Embryonic facial prominence (tissue), 1 donor: Measurements from ENCODE around the gene TNRC18.
"Not testable (repeated sequence)": the region's sequence is repeated elsewhere in the genome, so short reads cannot be mapped to it uniquely, and the experiment has no call there.

Experiments used
- DNase-seq: peaks from one replicate; pipeline ENCODE4 v3.0.0-alpha.2; 2016; ENCODE audit errors: extremely low spot score

TNRC18 gene

GRCh38 chr7:5379546-5379945 is 44.1 kb downstream of the TNRC18 start:
- no peak for DNase-seq

DNA sequence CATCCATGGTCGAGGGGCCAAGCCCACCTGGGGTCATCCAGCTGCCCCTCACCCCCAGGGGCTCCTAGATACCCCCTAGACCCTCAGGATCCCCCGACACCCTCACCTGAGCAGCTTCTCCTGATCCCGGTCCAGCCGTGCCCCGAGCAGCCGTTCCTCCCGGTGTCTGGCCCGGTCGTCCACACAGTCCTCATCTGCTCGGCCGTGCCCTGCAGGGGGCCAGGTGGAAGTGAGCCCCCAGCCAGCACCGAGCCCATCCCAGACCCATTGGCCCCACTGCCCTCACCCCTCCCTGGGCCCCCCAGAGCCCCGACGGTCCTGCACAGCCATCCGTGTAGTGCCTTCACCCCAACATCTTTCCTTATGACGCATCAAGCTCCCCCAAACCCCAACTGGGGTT is 45.8 kb downstream of the TNRC18 start:
- DNase-seq = no peak

- DNase-seq = no peak
Observed at GRCh38 chr7:5377279-5377678, 46.4 kb downstream of the TNRC18 start.

DNA sequence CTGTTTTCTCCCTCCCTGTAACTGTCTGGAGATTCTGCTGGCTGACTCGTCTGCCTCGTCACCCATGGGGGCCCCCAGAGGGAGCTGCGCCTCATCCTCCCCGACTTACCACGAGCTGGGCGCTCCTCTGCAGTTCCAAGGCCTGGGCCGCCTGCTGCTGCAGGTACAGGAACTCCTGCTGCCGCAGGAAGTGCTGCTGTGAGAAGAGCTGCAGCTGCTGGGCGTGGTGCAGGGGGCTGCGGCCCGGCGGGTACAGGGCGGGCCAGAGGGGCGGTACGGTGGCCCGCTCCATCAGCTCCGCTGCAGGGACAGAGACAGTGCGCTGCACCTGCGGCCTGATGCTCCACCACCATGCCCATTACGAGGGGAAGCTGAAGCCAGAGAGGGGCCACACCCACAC is 47.7 kb downstream of the TNRC18 start:
- DNase-seq = no peak

DNA sequence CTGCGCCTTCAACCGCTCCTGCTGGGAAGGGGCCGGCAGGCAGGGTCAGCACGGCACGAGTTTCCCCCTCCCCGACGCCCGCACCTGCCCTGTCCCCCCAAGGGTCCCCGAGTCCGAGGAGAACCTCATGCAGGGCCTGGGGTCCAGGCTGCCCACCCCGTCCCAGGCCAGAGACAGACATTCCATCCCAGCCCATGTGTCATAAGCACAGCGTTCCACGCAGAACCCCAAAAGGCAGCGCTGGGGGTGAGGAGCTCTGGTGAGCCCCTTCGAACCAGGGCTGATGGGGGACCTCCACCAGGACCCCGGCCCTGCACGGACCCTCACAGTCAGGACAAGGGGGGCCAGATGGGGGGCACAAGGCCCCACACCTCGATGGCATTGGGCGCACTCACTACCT is 49.2 kb downstream of the TNRC18 start:
- no peak for DNase-seq

DNA sequence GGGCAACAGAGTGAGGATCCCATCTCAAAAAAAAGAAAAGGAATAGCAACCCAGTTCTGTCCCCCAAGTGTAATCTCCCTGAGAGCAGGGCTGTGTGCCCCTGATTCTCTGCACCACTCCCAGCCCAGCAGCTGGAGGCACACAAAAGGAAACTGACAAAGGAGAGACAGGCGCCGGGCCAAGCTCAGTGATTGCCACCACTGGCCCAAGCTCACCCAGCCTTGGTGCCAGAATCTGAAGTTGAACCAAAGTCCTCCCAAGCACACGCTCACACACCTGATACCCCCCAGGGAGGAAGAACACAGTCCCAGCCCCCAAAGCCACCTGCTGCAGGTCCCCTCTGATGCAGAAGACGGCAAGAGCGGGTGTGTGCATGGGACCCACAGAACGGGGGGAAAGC is 50.3 kb downstream of the TNRC18 start:
- no peak for DNase-seq

DNA sequence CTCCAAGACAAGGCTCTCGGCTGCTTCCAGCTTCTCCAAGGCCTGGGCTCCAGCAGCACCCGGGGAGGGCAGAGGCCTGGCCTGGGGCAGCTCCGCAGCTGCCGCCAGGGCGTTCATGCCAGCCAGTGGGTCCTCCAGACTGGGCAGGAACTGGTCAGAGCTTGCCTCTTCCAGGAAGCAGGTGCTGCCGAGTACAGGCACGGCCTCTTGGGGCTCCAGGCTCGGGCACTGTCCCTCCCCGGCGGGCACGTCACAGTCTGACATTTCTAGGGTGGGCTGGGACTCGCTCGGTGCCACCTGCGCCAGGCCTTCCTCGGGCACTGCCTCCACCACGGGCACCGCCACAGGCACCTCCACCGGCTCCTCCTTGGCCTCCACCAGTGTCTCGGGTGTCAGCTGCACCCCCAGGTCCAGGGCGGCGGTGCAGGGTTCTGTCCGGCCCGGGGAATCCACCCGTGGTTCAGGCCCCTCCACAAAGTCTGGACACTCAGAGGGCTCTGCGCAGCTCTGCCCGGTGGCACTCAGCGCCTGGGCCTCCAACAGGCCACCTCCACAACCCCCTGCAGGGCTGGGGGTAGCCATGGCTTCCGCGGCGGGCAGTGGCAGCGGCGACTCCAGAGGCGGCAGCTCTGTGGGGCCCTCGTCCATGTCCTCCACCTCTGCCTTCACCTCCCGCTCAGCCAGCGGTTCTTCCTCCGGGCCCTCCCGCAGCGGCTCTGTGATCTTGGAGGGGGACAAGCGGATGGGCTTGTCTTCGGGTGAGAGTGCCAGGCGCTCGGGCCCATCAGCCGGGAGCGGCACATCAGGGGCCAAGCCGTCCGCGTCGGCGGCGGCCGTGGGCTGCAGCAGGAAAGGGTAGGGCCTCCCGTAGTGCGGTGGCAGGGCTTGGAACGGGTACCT is 52.9 kb downstream of the TNRC18 start:
- DNase-seq = no peak

GRCh38 chr7:5367661-5368060 is 56.0 kb downstream of the TNRC18 start:
- DNase-seq = no peak

DNA sequence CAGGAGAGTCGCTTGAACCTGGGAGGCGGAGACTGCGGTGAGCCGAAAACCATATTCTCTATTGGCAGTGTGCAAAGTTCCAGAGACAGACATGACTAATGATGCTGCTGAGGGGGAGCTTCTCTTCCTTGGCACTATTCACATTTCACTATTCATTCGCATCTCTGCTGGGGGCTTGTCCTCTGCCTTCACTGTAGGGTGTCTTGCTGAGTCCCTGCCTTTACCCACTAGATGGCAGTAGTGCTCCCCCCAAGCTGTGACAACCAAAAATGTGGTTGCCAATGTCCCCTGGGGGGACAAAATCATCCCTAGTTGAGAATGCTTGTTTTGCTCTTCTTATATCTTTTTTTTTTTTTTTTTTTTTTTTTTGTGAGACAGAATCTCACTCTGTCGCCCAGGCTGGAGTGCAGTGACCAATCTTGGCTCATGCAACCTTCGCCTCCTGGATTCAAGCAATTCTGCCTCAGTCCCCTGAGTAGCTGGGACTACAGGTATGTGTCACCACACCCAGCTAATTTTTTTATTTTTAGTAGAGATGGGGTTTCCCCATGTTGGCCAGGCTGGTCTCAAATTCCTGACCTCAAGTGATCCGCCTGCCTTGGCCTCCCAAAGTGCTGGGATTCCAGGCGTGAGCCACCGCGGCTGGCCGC is 57.5 kb downstream of the TNRC18 start:
- peak; percentile 20 for DNase-seq

- DNase-seq = no peak
Observed at GRCh38 chr7:5363729-5364128, 59.9 kb downstream of the TNRC18 start.

GRCh38 chr7:5362466-5362865 is 61.2 kb downstream of the TNRC18 start:
- no peak for DNase-seq

DNA sequence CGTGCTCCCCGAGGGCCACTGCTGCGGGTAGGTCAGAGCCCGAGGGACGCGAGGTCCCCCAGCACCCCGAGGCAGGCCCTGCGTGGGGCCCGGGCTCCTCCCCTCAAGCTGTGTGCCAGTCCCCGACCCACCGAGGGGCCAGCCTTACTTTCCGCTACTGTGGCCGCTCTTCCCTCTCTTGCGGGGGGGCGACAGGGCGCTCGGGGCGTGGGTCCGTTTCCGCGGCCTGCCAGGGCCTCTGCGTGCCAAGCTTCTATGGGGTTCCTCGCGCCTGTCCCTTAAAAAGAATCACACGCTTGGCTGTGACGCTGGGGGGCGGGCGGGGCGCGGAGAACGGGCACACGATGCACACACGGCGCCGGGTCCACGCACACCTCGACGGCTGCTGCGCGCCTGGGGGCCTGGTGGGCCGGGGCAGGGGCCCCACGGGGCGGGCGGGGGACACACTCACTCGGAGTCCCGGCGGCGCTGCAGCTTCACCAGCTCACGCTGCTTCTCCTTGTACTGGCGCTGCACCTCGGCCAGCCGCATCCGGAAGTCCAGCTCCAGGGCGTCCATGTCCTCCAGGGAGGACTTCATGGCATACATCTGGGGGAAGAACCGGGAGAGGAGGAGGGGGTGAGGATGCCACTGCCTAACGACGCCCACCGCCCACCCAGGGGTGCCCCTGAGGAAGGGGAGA is 62.0 kb downstream of the TNRC18 start:
- DNase-seq = no peak

DNA sequence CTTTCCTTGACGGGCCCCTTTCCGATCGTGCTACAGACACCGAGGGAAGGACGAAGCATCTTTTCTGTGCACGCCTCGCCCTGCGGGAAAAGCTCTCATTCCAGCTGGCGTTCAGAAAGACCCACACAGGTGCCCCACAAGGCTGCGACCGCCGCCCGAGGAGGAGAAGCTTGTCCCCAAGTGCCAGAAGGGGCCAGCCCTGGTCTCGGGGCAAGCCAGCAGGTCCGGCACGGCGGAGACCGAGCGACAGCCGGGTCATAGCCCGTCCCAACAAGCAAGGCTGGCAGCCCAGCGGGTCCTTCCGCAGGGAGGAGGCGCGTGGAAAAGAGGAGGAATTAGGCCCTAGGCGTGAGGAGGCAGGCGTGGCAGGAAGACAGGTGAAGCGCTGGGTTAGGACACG is 62.7 kb downstream of the TNRC18 start:
- DNase-seq = no peak

DNA sequence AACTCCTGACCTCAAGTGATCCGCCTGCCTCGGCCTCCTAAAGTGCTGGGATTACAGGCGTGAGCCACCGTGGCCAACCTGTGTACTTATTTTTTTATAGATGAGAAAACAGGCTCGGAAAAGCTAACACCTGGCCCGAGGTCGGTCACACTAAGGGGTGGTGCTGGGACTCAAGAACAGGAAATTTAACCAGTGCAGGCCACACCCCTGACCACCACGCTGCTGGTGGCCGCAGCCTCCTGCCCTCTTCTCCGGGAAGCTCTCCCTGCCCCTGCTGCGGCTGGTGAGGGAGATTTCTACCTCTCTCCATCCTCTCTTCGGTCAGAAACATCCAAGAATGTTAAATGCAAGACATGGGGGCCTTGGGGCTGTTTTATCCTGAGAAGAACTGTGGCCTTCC is 63.2 kb downstream of the TNRC18 start:
- no peak for DNase-seq

- not testable (repeated sequence) for DNase-seq
Observed at GRCh38 chr7:5360021-5360420, 63.6 kb downstream of the TNRC18 start.

GRCh38 chr7:5359344-5359743 is 64.3 kb downstream of the TNRC18 start:
- DNase-seq = no peak

- no peak for DNase-seq
Observed at GRCh38 chr7:5357951-5358350, 65.7 kb downstream of the TNRC18 start.

- DNase-seq = no peak
Observed at GRCh38 chr7:5356751-5357119, 66.9 kb downstream of the TNRC18 start.

DNA sequence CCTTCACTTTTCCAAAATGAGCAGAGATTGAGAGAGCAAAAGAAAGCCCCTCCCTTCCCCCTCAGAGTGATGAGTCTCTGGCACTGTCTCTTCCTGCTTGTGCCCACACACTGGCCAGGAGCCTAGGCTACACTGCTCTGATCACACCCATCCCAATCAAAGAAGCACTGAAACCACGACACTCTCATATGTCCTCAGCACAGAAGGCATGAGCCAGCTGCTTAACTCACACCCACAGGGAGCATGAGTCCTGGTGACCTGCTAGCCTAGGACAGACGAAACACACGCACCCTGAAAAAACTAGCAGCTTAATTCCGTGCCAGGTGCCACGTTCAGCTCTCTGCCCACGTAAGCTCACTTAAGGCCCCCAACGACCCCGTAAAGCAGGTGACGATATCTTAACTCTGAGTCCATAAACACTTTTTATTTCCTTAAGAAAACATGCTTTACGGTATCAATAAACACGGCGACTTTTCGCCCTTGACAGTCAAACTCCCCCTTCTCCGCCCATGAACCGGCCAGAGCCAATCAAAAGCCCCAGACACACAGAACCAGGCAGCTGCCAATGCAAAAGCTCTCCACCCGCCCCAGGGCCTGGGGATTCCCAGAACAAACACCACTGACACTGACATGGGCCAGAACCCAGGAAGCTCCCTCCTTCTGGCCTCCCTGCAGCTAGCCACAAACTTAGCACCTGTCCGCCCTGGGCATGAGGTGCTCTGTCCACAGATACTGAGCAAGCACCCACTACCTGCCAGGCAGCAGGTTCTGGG is 69.0 kb downstream of the TNRC18 start:
- no peak for DNase-seq

- no peak for DNase-seq
Observed at GRCh38 chr7:5352440-5353010, 71.1 kb downstream of the TNRC18 start.

DNA sequence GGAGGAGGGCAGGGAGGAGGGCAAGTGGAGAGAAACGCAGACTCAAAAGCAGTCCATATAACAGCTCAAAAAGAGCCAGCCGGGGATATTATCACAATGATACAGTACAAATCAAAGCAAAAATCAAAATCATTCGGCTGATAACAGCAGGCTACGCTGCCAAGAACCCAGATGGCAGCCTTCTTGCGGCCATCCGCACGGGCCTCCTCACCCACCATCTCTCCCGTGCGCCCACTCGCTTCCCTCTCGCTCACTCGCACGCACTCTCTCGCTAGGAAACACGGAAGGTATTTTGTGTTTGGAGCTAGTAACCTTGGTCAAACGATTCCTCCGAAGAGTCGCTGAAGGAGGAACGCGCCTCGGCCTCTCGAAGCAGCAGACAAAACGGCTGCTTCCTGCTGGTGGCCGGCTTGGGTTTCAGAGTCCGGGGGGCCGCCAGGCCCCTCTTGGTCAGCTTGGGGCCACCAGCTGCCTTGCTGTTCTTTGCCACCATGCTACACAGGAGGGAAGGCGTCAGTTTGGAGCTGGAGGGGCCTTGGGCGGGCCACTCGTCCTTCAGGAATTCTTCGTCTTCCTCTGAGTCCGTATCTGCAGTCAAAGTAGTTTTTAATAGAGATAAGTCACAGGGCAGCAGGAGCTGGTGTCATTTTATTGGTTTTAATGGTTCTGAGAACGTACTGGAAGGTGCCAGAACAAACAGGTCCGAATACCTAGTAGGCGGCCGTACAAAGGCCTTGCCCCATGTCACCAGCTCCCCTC is 71.9 kb downstream of the TNRC18 start:
- DNase-seq = no peak
